ENCODE data around the gene PCDHGB1. TPM values are rescaled to one million over a fixed set of nuclear protein-coding genes. Genes with fewer than 3 reads are reported as not detected.

PCDHGB1 gene
- total RNA-seq, 1 experiment from 2014 or later: 1.9 TPM

DNA sequence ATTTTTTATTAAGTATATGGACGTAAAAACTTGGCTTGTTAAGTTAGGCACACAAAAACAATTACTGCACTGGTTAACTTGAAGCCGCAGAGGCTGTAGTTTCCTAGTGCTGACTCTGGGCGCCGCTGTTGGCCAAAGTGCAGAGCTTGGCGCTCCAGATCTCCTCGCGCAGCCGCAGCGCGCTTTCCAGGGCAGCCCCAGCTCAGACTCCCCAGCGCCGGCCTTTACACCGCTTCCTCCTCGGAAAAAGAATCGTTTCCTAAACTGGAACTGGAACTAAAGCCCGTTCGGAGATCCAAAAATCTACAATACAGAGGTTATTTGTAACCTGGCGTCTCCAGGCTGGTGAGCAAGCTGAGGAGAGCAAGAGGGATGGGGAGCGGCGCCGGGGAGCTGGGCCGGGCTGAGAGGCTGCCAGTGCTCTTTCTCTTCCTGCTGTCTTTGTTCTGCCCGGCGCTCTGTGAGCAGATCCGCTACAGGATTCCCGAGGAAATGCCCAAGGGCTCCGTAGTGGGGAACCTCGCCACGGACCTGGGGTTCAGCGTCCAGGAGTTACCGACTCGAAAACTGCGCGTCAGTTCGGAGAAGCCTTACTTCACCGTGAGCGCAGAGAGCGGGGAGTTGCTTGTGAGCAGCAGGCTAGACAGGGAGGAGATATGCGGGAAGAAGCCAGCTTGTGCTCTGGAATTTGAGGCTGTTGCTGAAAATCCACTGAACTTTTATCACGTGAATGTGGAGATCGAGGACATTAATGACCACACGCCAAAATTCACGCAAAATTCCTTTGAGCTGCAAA is 48.1 kb downstream of the PCDHGB1 start, which contains the start of gene PCDHGB5:
PCDHGB5 (plus strand) TSS at position 192 of the 796 bp plus-strand sequence; CDS start at position 373, 181 bp downstream.

Other genes with a start within 250 kb of the PCDHGB1 start
- 0.02 to 0.06 TPM (median 0.05 TPM) in 3 of 5 replicates, not detected in the others for gene PCDHB3, start 249.6 kb upstream of the PCDHGB1 start, total RNA-seq (2022; extraction: Qiagen RNA extraction; ENCODE audit: low read depth)
- gene PCDHB4, start 228.3 kb upstream of the PCDHGB1 start, total RNA-seq (2022; extraction: Qiagen RNA extraction; ENCODE audit: low read depth): 0.03 to 0.09 TPM (median 0.06 TPM) in 4 of 5 replicates, not detected in the other
- gene PCDHB5, start 214.9 kb upstream of the PCDHGB1 start, total RNA-seq (2022; extraction: Qiagen RNA extraction; ENCODE audit: low read depth): 1.2 to 1.9 TPM (median 1.5 TPM) in 5 replicates
- gene PCDHB6, start 200.0 kb upstream of the PCDHGB1 start, total RNA-seq (2022; extraction: Qiagen RNA extraction; ENCODE audit: low read depth): 0.89 to 1.2 TPM (median 1.1 TPM) in 5 replicates
- 0.01 TPM in 1 of 5 replicates, not detected in the others for gene PCDHB7, start 177.5 kb upstream of the PCDHGB1 start, total RNA-seq (2022; extraction: Qiagen RNA extraction; ENCODE audit: low read depth)
- 0.24 to 0.42 TPM (median 0.37 TPM) in 5 replicates for gene PCDHB8, start 172.3 kb upstream of the PCDHGB1 start, total RNA-seq (2022; extraction: Qiagen RNA extraction; ENCODE audit: low read depth)
- 0.05 to 0.10 TPM (median 0.08 TPM) in 4 of 5 replicates, not detected in the other for gene PCDHB16, start 167.7 kb upstream of the PCDHGB1 start, total RNA-seq (2022; extraction: Qiagen RNA extraction; ENCODE audit: low read depth)
- 0.01 to 0.03 TPM in 2 of 5 replicates, not detected in the others for gene PCDHB9, start 162.9 kb upstream of the PCDHGB1 start, total RNA-seq (2022; extraction: Qiagen RNA extraction; ENCODE audit: low read depth)
- 0.03 to 0.06 TPM in 2 of 5 replicates, not detected in the others for gene PCDHB10, start 157.7 kb upstream of the PCDHGB1 start, total RNA-seq (2022; extraction: Qiagen RNA extraction; ENCODE audit: low read depth)
- gene PCDHB11, start 150.5 kb upstream of the PCDHGB1 start, total RNA-seq (2022; extraction: Qiagen RNA extraction; ENCODE audit: low read depth): 0.06 to 0.14 TPM (median 0.09 TPM) in 5 replicates
- gene PCDHB12, start 141.4 kb upstream of the PCDHGB1 start, total RNA-seq (2022; extraction: Qiagen RNA extraction; ENCODE audit: low read depth): 0.07 TPM in 1 of 5 replicates, not detected in the others
- 0.02 to 0.08 TPM (median 0.07 TPM) in 5 replicates for gene PCDHB13, start 136.2 kb upstream of the PCDHGB1 start, total RNA-seq (2022; extraction: Qiagen RNA extraction; ENCODE audit: low read depth)
- gene PCDHB14, start 126.8 kb upstream of the PCDHGB1 start, total RNA-seq (2022; extraction: Qiagen RNA extraction; ENCODE audit: low read depth): 0.06 to 0.13 TPM (median 0.09 TPM) in 5 replicates
- 0.05 to 0.07 TPM (median 0.06 TPM) in 4 of 5 replicates, not detected in the other for gene PCDHB15, start 104.7 kb upstream of the PCDHGB1 start, total RNA-seq (2022; extraction: Qiagen RNA extraction; ENCODE audit: low read depth)
- gene SLC25A2, start 46.0 kb upstream of the PCDHGB1 start, total RNA-seq (2022; extraction: Qiagen RNA extraction; ENCODE audit: low read depth): not detected in 5 replicates
- gene TAF7, start 29.3 kb upstream of the PCDHGB1 start, total RNA-seq (2022; extraction: Qiagen RNA extraction; ENCODE audit: low read depth): 66.8 to 81.4 TPM (median 74.0 TPM) in 5 replicates
- 0.27 to 0.49 TPM (median 0.31 TPM) in 5 replicates for gene PCDHGA1, start 19.6 kb upstream of the PCDHGB1 start, total RNA-seq (2022; extraction: Qiagen RNA extraction; ENCODE audit: low read depth)
- 0.44 to 0.73 TPM (median 0.59 TPM) in 5 replicates for gene PCDHGA2, start 11.3 kb upstream of the PCDHGB1 start, total RNA-seq (2022; extraction: Qiagen RNA extraction; ENCODE audit: low read depth)
- 0.05 to 0.09 TPM in 2 of 5 replicates, not detected in the others for gene PCDHGA3, start 6.3 kb upstream of the PCDHGB1 start, total RNA-seq (2022; extraction: Qiagen RNA extraction; ENCODE audit: low read depth)
- gene PCDHGA4, start 4.9 kb downstream of the PCDHGB1 start, total RNA-seq (2022; extraction: Qiagen RNA extraction; ENCODE audit: low read depth): 0.08 to 0.20 TPM (median 0.10 TPM) in 5 replicates
- 0.07 to 0.19 TPM (median 0.17 TPM) in 5 replicates for gene PCDHGB2, start 9.9 kb downstream of the PCDHGB1 start, total RNA-seq (2022; extraction: Qiagen RNA extraction; ENCODE audit: low read depth)
- gene PCDHGA5, start 14.1 kb downstream of the PCDHGB1 start, total RNA-seq (2022; extraction: Qiagen RNA extraction; ENCODE audit: low read depth): 0.11 to 0.17 TPM (median 0.15 TPM) in 5 replicates
- 0.15 to 0.35 TPM (median 0.20 TPM) in 5 replicates for gene PCDHGB3, start 20.1 kb downstream of the PCDHGB1 start, total RNA-seq (2022; extraction: Qiagen RNA extraction; ENCODE audit: low read depth)
- gene PCDHGA6, start 23.8 kb downstream of the PCDHGB1 start, total RNA-seq (2022; extraction: Qiagen RNA extraction; ENCODE audit: low read depth): 0.13 to 0.28 TPM (median 0.22 TPM) in 5 replicates
- 0.72 to 1.3 TPM (median 0.96 TPM) in 5 replicates for gene PCDHGA7, start 32.6 kb downstream of the PCDHGB1 start, total RNA-seq (2022; extraction: Qiagen RNA extraction; ENCODE audit: low read depth)
- gene PCDHGB4, start 37.6 kb downstream of the PCDHGB1 start, total RNA-seq (2022; extraction: Qiagen RNA extraction; ENCODE audit: low read depth): 0.66 to 1.0 TPM (median 0.73 TPM) in 5 replicates
- 0.02 TPM in 2 of 5 replicates, not detected in the others for gene PCDHGA8, start 42.5 kb downstream of the PCDHGB1 start, total RNA-seq (2022; extraction: Qiagen RNA extraction; ENCODE audit: low read depth)
- gene PCDHGB5, start 47.8 kb downstream of the PCDHGB1 start, total RNA-seq (2022; extraction: Qiagen RNA extraction; ENCODE audit: low read depth): 1.9 to 2.8 TPM (median 2.4 TPM) in 5 replicates
- 0.06 to 0.14 TPM (median 0.08 TPM) in 3 of 5 replicates, not detected in the others for gene PCDHGA9, start 52.7 kb downstream of the PCDHGB1 start, total RNA-seq (2022; extraction: Qiagen RNA extraction; ENCODE audit: low read depth)
- gene PCDHGB6, start 57.9 kb downstream of the PCDHGB1 start, total RNA-seq (2022; extraction: Qiagen RNA extraction; ENCODE audit: low read depth): 0.06 to 0.12 TPM (median 0.09 TPM) in 4 of 5 replicates, not detected in the other
- 0.01 TPM in 1 of 5 replicates, not detected in the others for gene PCDHGA10, start 62.9 kb downstream of the PCDHGB1 start, total RNA-seq (2022; extraction: Qiagen RNA extraction; ENCODE audit: low read depth)
- gene PCDHGB7, start 67.6 kb downstream of the PCDHGB1 start, total RNA-seq (2022; extraction: Qiagen RNA extraction; ENCODE audit: low read depth): 0.03 to 0.16 TPM (median 0.07 TPM) in 5 replicates
- 0.02 TPM in 1 of 5 replicates, not detected in the others for gene PCDHGA11, start 71.0 kb downstream of the PCDHGB1 start, total RNA-seq (2022; extraction: Qiagen RNA extraction; ENCODE audit: low read depth)
- 0.02 TPM in 1 of 5 replicates, not detected in the others for gene PCDHGA12, start 80.4 kb downstream of the PCDHGB1 start, total RNA-seq (2022; extraction: Qiagen RNA extraction; ENCODE audit: low read depth)
- gene PCDHGC3, start 125.9 kb downstream of the PCDHGB1 start, total RNA-seq (2022; extraction: Qiagen RNA extraction; ENCODE audit: low read depth): 6.1 to 7.1 TPM (median 6.4 TPM) in 5 replicates
- gene PCDHGC4, start 134.9 kb downstream of the PCDHGB1 start, total RNA-seq (2022; extraction: Qiagen RNA extraction; ENCODE audit: low read depth): 0.02 to 0.15 TPM (median 0.05 TPM) in 3 of 5 replicates, not detected in the others
- 0.05 TPM in 1 of 5 replicates, not detected in the others for gene PCDHGC5, start 139.0 kb downstream of the PCDHGB1 start, total RNA-seq (2022; extraction: Qiagen RNA extraction; ENCODE audit: low read depth)

All from A549 treated with CpdA at 1 μM for 4 hours (cell line).